H9 (cell line): Measurements from ENCODE around the gene CTAGE1. TPM values are rescaled to one million over a fixed set of nuclear protein-coding genes. Genes with fewer than 3 reads are reported as not detected.

Source experiments
- DNase-seq: peaks from one replicate; pipeline ENCODE4 v3.0.0-alpha.2; 2017
- H2AFZ ChIP-seq: one replicate; pipeline ENCODE4 v1.6.1; 2013; ENCODE audit warnings: mild to moderate bottlenecking, low read length, control low read depth, moderate library complexity
- H2AK5ac ChIP-seq: 2 replicates; pipeline ENCODE4 v1.6.1; 2013; ENCODE audit warnings: low read length, control low read depth, mixed read lengths; ENCODE audit not compliant: insufficient read length
- H2BK120ac ChIP-seq: one replicate; pipeline ENCODE4 v1.6.1; 2013; ENCODE audit warnings: low read depth, mild to moderate bottlenecking, low read length, control low read depth, inconsistent platforms; ENCODE audit not compliant: poor library complexity, severe bottlenecking
- H2BK12ac ChIP-seq: 2 replicates; pipeline ENCODE4 v1.6.1; 2013; ENCODE audit warnings: low read length, control low read depth, mixed read lengths, low read depth; ENCODE audit not compliant: insufficient read length
- H2BK15ac ChIP-seq: 2 replicates; pipeline ENCODE4 v1.6.1; 2013; ENCODE audit warnings: low read depth, low read length, control low read depth
- H2BK20ac ChIP-seq: one replicate; pipeline ENCODE4 v1.6.1; 2013; ENCODE audit warnings: low read depth, mild to moderate bottlenecking, low read length, control low read depth, inconsistent platforms; ENCODE audit not compliant: poor library complexity, severe bottlenecking
- H2BK5ac ChIP-seq: 2 replicates; pipeline ENCODE4 v1.6.1; 2013; ENCODE audit warnings: low read length, control low read depth, mixed read lengths; ENCODE audit not compliant: insufficient read length
- H3K14ac ChIP-seq: 2 replicates; pipeline ENCODE4 v1.6.1; 2013; ENCODE audit warnings: low read length, control low read depth; ENCODE audit not compliant: insufficient read depth
- H3K18ac ChIP-seq: 2 replicates; pipeline ENCODE4 v1.6.1; 2013; ENCODE audit warnings: low read depth, mild to moderate bottlenecking, mixed read lengths, low read length, control low read depth; ENCODE audit not compliant: insufficient read length
- H3K23ac ChIP-seq: 2 replicates; pipeline ENCODE4 v1.6.1; 2013; ENCODE audit warnings: low read length, control low read depth, mixed read lengths, low read depth; ENCODE audit not compliant: insufficient read length
- H3K23me2 ChIP-seq: 2 replicates; pipeline ENCODE4 v1.6.1; 2013; ENCODE audit warnings: low read depth, mild to moderate bottlenecking, mixed read lengths, low read length, control low read depth; ENCODE audit not compliant: insufficient read length, poor library complexity, severe bottlenecking
- H3K27ac ChIP-seq: 2 replicates; pipeline ENCODE4 v1.5.1; 2013; ENCODE audit warnings: low read length, control low read depth, mixed read lengths, low read depth; ENCODE audit not compliant: insufficient read length
- H3K27me3 ChIP-seq: 2 replicates; pipeline ENCODE4 v1.6.1; 2013; ENCODE audit warnings: low read length, control low read depth, inconsistent platforms; ENCODE audit not compliant: insufficient read depth
- H3K4ac ChIP-seq: 2 replicates; pipeline ENCODE4 v1.6.1; 2013; ENCODE audit warnings: low read depth, mild to moderate bottlenecking, control low read depth, inconsistent platforms, low read length, moderate library complexity
- H3K4me1 ChIP-seq: 2 replicates; pipeline ENCODE4 v1.6.1; 2013; ENCODE audit warnings: low read length, control low read depth, inconsistent platforms; ENCODE audit not compliant: insufficient read depth
- H3K4me2 ChIP-seq: 2 replicates; pipeline ENCODE4 v1.6.1; 2013; ENCODE audit warnings: low read length, control low read depth, mixed read lengths; ENCODE audit not compliant: insufficient read length, insufficient read depth
- H3K56ac ChIP-seq: 2 replicates; pipeline ENCODE4 v1.6.1; 2013; ENCODE audit warnings: low read depth, mild to moderate bottlenecking, mixed read lengths, low read length, control low read depth; ENCODE audit not compliant: insufficient read length
- H3K79me1 ChIP-seq: 2 replicates; pipeline ENCODE4 v1.6.1; 2013; ENCODE audit warnings: low read depth, mild to moderate bottlenecking, moderate library complexity, low read length, control low read depth, inconsistent platforms; ENCODE audit not compliant: insufficient read depth, poor library complexity, severe bottlenecking
- H3K79me2 ChIP-seq: 2 replicates; pipeline ENCODE4 v1.6.1; 2013; ENCODE audit warnings: low read length, control low read depth, inconsistent platforms; ENCODE audit not compliant: insufficient read depth
- H3K9ac ChIP-seq: 2 replicates; pipeline ENCODE4 v1.6.1; 2013; ENCODE audit warnings: low read length, control low read depth, mixed read lengths; ENCODE audit not compliant: insufficient read length; ENCODE audit errors: extremely low read depth
- H3K9me3 ChIP-seq: one replicate; pipeline ENCODE4 v1.6.1; 2013; ENCODE audit warnings: low read depth, low read length, inconsistent platforms; ENCODE audit not compliant: control insufficient read depth
- H3T11ph ChIP-seq: one replicate; pipeline ENCODE4 v1.6.1; 2013; ENCODE audit warnings: mild to moderate bottlenecking, low read length, control low read depth, inconsistent platforms
- H4K20me1 ChIP-seq: one replicate; pipeline ENCODE4 v1.6.1; 2013; ENCODE audit not compliant: control insufficient read depth, insufficient read length, insufficient read depth
- H4K5ac ChIP-seq: 2 replicates; pipeline ENCODE4 v1.6.1; 2013; ENCODE audit warnings: low read depth, mild to moderate bottlenecking, mixed read lengths, low read length, control low read depth; ENCODE audit not compliant: insufficient read length
- H4K8ac ChIP-seq: replicated peaks from 2 replicates; pipeline ENCODE4 v1.6.1; 2013; ENCODE audit warnings: low read length, control low read depth, mixed read lengths, low read depth; ENCODE audit not compliant: insufficient read length
- H4K91ac ChIP-seq: 2 replicates; pipeline ENCODE4 v1.6.1; 2013; ENCODE audit warnings: low read depth, mild to moderate bottlenecking, moderate library complexity, mixed read lengths, low read length, control low read depth; ENCODE audit not compliant: insufficient read length
- H3K27ac Mint-ChIP-seq, 3 experiments: 2 replicates in 2 of 3; 3 replicates in 1 of 3; pipeline ENCODE4 v1.8.0; 2020 to 2021; ENCODE audit warnings: mixed read lengths in 3 of 3, mild to moderate bottlenecking in 1 of 3, moderate library complexity in 1 of 3
- H3K27me3 Mint-ChIP-seq: 2 replicates; pipeline ENCODE4 v1.8.0; 2021; ENCODE audit warnings: low read depth, mild to moderate bottlenecking, moderate library complexity, mixed read lengths
- H3K36me3 Mint-ChIP-seq, 3 experiments: 2 replicates in 2 of 3; 3 replicates in 1 of 3; pipeline ENCODE4 v1.8.0; 2020 to 2021; ENCODE audit warnings: low read depth in 3 of 3, mixed read lengths in 3 of 3; ENCODE audit not compliant: insufficient read depth in 1 of 3
- H3K4me1 Mint-ChIP-seq, 2 experiments: 2 replicates each; pipeline ENCODE4 v1.8.0; 2020; ENCODE audit warnings: mixed read lengths in 2 of 2
- H3K4me3 Mint-ChIP-seq, 2 experiments: 2 replicates in 1 of 2; 3 replicates in 1 of 2; pipeline ENCODE4 v1.8.0; 2020 to 2021; ENCODE audit warnings: mild to moderate bottlenecking in 2 of 2, mixed read lengths in 2 of 2, moderate library complexity in 1 of 2
- H3K9me3 Mint-ChIP-seq, 2 experiments: 2 replicates in 1 of 2; 3 replicates in 1 of 2; pipeline ENCODE4 v1.8.0; 2020; ENCODE audit warnings: mild to moderate bottlenecking in 2 of 2, mixed read lengths in 2 of 2, moderate library complexity in 1 of 2
- CTCF ChIP-seq: fragments of 200-600 bp; sonication (generic); conservative IDR thresholded peaks from 3 replicates; pipeline ENCODE4 v1.8.0; 2021; ENCODE audit warnings: antibody characterized with exemption, mild to moderate bottlenecking
- WGBS: extraction: QIAGEN DNeasy Blood & Tissue Kit; methylation state at CpG from one replicate; pipeline ENCODE4 v1.1.7; 2013; ENCODE audit warnings: missing lambda C conversion rate, low lambda C conversion rate, mixed read lengths; ENCODE audit not compliant: insufficient read length; ENCODE audit errors: extremely low coverage; 5-methylcytosine and 5-hydroxymethylcytosine counted together
- total RNA-seq: library from RNA; stranded (reverse); gene quantifications from 2 replicates; pipeline ENCODE4 v1.2.1, GENCODE V29; 2021

CTAGE1 gene
- total RNA-seq, 1 experiment from 2014 or later, result not detected

- no peaks in the 10 kb centered on the region for H3K4me1 ChIP-seq
- no peak overlapping the region for H3T11ph ChIP-seq
- H2BK15ac ChIP-seq, result no peak overlapping the region
- peaks cover 5% of the 10 kb centered on the region for H3K27me3 Mint-ChIP-seq
- no peak overlapping the region for H3K9ac ChIP-seq
- H3K56ac ChIP-seq, result no peak overlapping the region
- H2BK12ac ChIP-seq, result no peak overlapping the region
- H3K23me2 ChIP-seq, result no peaks in the 10 kb centered on the region
- H3K4me1 Mint-ChIP-seq, result 0 out of 4 replicates have a peak, but pooled peaks cover 0 to 1% of the 10 kb centered on the region in 2 experiments
- no peak overlapping the region for H3K27ac ChIP-seq
- H3K79me1 ChIP-seq, result no peaks in the 10 kb centered on the region
- H4K5ac ChIP-seq, result no peak overlapping the region
- H3K4me3 Mint-ChIP-seq, result no peak overlapping the region
- peaks cover 26 to 27% of the 10 kb centered on the region in 2 experiments for H3K9me3 Mint-ChIP-seq
- no peak overlapping the region for H3K4ac ChIP-seq
- no peak overlapping the region for H4K8ac ChIP-seq
- no peak overlapping the region for H4K91ac ChIP-seq
- no peak overlapping the region for H2AFZ ChIP-seq
- no peak overlapping the region for H2BK120ac ChIP-seq
- no peak for DNase-seq
- no peak overlapping the region for H2AK5ac ChIP-seq
- H2BK5ac ChIP-seq, result no peak overlapping the region
- no peak overlapping the region for H3K14ac ChIP-seq
- WGBS, result no CpG with 5 or more reads among the region's 6 CpGs
- H2BK20ac ChIP-seq, result no peak overlapping the region
- no peak overlapping the region for H3K4me2 ChIP-seq
- TF ChIP-seq CTCF, result no peak
- no peak overlapping the region for H3K18ac ChIP-seq
- H3K36me3 Mint-ChIP-seq, result peaks cover 0 to 16% (median 0%) of the 10 kb centered on the region in 3 experiments; a peak in 3 of 7 replicates
- no peaks in the 10 kb centered on the region for H4K20me1 ChIP-seq
- H3K27me3 ChIP-seq, result no peaks in the 10 kb centered on the region
- H3K9me3 ChIP-seq, result no peaks in the 10 kb centered on the region
- no peak overlapping the region for H3K23ac ChIP-seq
- H3K27ac Mint-ChIP-seq, result no peak overlapping the region; a peak in 2 of 7 replicates
- H3K79me2 ChIP-seq, result no peaks in the 10 kb centered on the region
Observed at GRCh38 chr18:22446325-22446724, 28.6 kb upstream of the CTAGE1 start.
